SK-N-SH treated with all-trans-retinoic acid at 6 μM for 48 hours (cell line): ENCODE measurements around the gene RITA1.

Source experiments
- ARNTL ChIP-seq: fragments of 450-650 bp; formaldehyde crosslinking; IDR thresholded peaks from 2 replicates; pipeline ENCODE4 v1.5.0; 2020; ENCODE audit warnings: low read depth, mild to moderate bottlenecking, moderate library complexity, borderline replicate concordance
- BACH2 ChIP-seq: fragments of 250-450 bp; sonication (Bioruptor Pico); IDR thresholded peaks from 2 replicates; pipeline ENCODE4 v1.9.0; 2021; ENCODE audit warnings: mild to moderate bottlenecking, borderline replicate concordance
- CSDC2 ChIP-seq: fragments of 250-450 bp; sonication (Bioruptor Pico); IDR thresholded peaks from 2 replicates; pipeline ENCODE4 v1.5.0; 2020; ENCODE audit warnings: mild to moderate bottlenecking, moderate library complexity
- CSRNP3 ChIP-seq: fragments of 250-450 bp; sonication (Bioruptor Pico); IDR thresholded peaks from 2 replicates; pipeline ENCODE4 v1.5.1; 2021; ENCODE audit warnings: mild to moderate bottlenecking, moderate library complexity
- GLIS3 ChIP-seq: fragments of 250-450 bp; sonication (Bioruptor Pico); IDR thresholded peaks from 2 replicates; pipeline ENCODE4 v1.5.0; 2020; ENCODE audit warnings: mild to moderate bottlenecking, moderate library complexity
- PATZ1 ChIP-seq: fragments of 250-450 bp; sonication (Bioruptor Pico); IDR thresholded peaks from 2 replicates; pipeline ENCODE4 v1.8.0; 2020; ENCODE audit warnings: mild to moderate bottlenecking, moderate library complexity, borderline replicate concordance
- POU6F1 ChIP-seq: fragments of 250-450 bp; sonication (Bioruptor Pico); IDR thresholded peaks from 2 replicates; pipeline ENCODE4 v1.8.0; 2021; ENCODE audit warnings: low read depth, mild to moderate bottlenecking, moderate library complexity, borderline replicate concordance
- PPARA ChIP-seq: fragments of 250-450 bp; sonication (Bioruptor Pico); IDR thresholded peaks from 2 replicates; pipeline ENCODE4 v1.5.0; 2020; ENCODE audit warnings: mild to moderate bottlenecking, borderline replicate concordance
- SNAI2 ChIP-seq: fragments of 250-450 bp; sonication (Bioruptor Pico); IDR thresholded peaks from 2 replicates; pipeline ENCODE4 v1.5.0; 2020; ENCODE audit warnings: mild to moderate bottlenecking, moderate library complexity
- TCF4 ChIP-seq: fragments of 250-450 bp; sonication (Bioruptor Pico); IDR thresholded peaks from 2 replicates; pipeline ENCODE4 v1.8.0; 2021; ENCODE audit warnings: mild to moderate bottlenecking, moderate library complexity, borderline replicate concordance
- ZFP3 ChIP-seq: fragments of 250-450 bp; sonication (Bioruptor Pico); IDR thresholded peaks from 2 replicates; pipeline ENCODE4 v1.5.0; 2020; ENCODE audit warnings: mild to moderate bottlenecking, moderate library complexity
- ZFP30 ChIP-seq: fragments of 450-650 bp; formaldehyde crosslinking; IDR thresholded peaks from 2 replicates; pipeline ENCODE4 v1.5.0; 2022; ENCODE audit warnings: mild to moderate bottlenecking, moderate library complexity
- ZNF70 ChIP-seq: fragments of 450-650 bp; formaldehyde crosslinking; IDR thresholded peaks from 2 replicates; pipeline ENCODE4 v1.5.0; 2020; ENCODE audit warnings: mild to moderate bottlenecking, moderate library complexity

- TF ChIP-seq SNAI2 (no peak), GLIS3 (CRISPR knock-in tag) (no peak), BACH2 (CRISPR knock-in tag) (no peak), CSRNP3 (CRISPR knock-in tag) (no peak), TCF4 (CRISPR knock-in tag) (no peak), POU6F1 (CRISPR knock-in tag) (no peak), CSDC2 (CRISPR knock-in tag) (no peak), ZNF70 (CRISPR knock-in tag) (no peak), ZFP30 (no peak), ARNTL (CRISPR knock-in tag) (no peak), PPARA (CRISPR knock-in tag) (no peak), PATZ1 (CRISPR knock-in tag) (no peak), ZFP3 (CRISPR knock-in tag) (no peak)
Measured at GRCh38 chr12:113161415-113162016, 24.0 kb upstream of the RITA1 start.
